Pulmonary artery endothelial cell (primary cell): ENCODE results near the gene RGS9BP. TPM values are rescaled to one million over a fixed set of nuclear protein-coding genes. Genes with fewer than 3 reads are reported as not detected.
"Not testable (repeated sequence)": the region's sequence is repeated elsewhere in the genome, so short reads cannot be mapped to it uniquely, and the experiment has no call there.

ENCODE experiments used
- DNase-seq: peaks from one replicate; pipeline ENCODE4 v3.0.0-alpha.2; 2011; ENCODE audit warnings: low read depth, low spot score
- total RNA-seq: library from RNA; depleted of rRNA; stranded (reverse); fragments of >200 nt; gene quantifications from 2 replicates; pipeline ENCODE4 v1.2.3, GENCODE V29; 2014

Gene RGS9BP
- total RNA-seq: 0.26 and 0.42 TPM in 2 replicates

- DNase-seq: peak; percentile 37
Measured at GRCh38 chr19:32675720-32676185, at the start of gene RGS9BP. RGS9BP (plus strand) TSS chr19:32675848; CDS start chr19:32676264, 416 bp downstream.

- no peak for DNase-seq
Measured at GRCh38 chr19:32626969-32627368, 48.7 kb upstream of the RGS9BP start.

GRCh38 chr19:32627714-32628270 is 47.9 kb upstream of the RGS9BP start:
- DNase-seq: no peak

GRCh38 chr19:32630338-32630737 is 45.3 kb upstream of the RGS9BP start:
- DNase-seq: no peak

GRCh38 chr19:32631381-32631780 is 44.3 kb upstream of the RGS9BP start:
- DNase-seq: no peak

GRCh38 chr19:32637480-32637879 is 38.2 kb upstream of the RGS9BP start:
- no peak for DNase-seq

GRCh38 chr19:32638625-32639024 is 37.0 kb upstream of the RGS9BP start:
- DNase-seq: no peak

GRCh38 chr19:32642771-32643170 is 32.9 kb upstream of the RGS9BP start:
- no peak for DNase-seq

GRCh38 chr19:32646556-32646955 is 29.1 kb upstream of the RGS9BP start:
- no peak for DNase-seq

GRCh38 chr19:32647361-32647760 is 28.3 kb upstream of the RGS9BP start:
- no peak for DNase-seq

- DNase-seq: no peak
Measured at GRCh38 chr19:32649751-32650150, 25.9 kb upstream of the RGS9BP start.

- DNase-seq: no peak
Measured at GRCh38 chr19:32650671-32651070, 25.0 kb upstream of the RGS9BP start.

GRCh38 chr19:32651729-32652140 is 23.9 kb upstream of the RGS9BP start:
- no peak for DNase-seq

- DNase-seq: not testable (repeated sequence)
Measured at GRCh38 chr19:32652331-32652730, 23.3 kb upstream of the RGS9BP start.

- peak; percentile 29 for DNase-seq
Measured at GRCh38 chr19:32652894-32653598, 22.6 kb upstream of the RGS9BP start.

GRCh38 chr19:32653599-32653915 is 22.1 kb upstream of the RGS9BP start:
- no peak for DNase-seq

- not testable (repeated sequence) for DNase-seq
Measured at GRCh38 chr19:32656379-32656778, 19.3 kb upstream of the RGS9BP start.

GRCh38 chr19:32658075-32658474 is 17.6 kb upstream of the RGS9BP start:
- DNase-seq: no peak

GRCh38 chr19:32658527-32658926 is 17.1 kb upstream of the RGS9BP start:
- DNase-seq: no peak

GRCh38 chr19:32661318-32661717 is 14.3 kb upstream of the RGS9BP start:
- no peak for DNase-seq

GRCh38 chr19:32662186-32662585 is 13.5 kb upstream of the RGS9BP start:
- peak; percentile 81 for DNase-seq

- DNase-seq: no peak
Measured at GRCh38 chr19:32666084-32666483, 9.6 kb upstream of the RGS9BP start.

- DNase-seq: no peak
Measured at GRCh38 chr19:32669310-32669709, 6.3 kb upstream of the RGS9BP start.
